GM19438 (cell line): Measurements from ENCODE around the gene TUBB1.

ENCODE experiments used
- ATAC-seq: cut with Tn5 transposase; IDR thresholded peaks from one replicate; pipeline ENCODE4 v1.9.1; 2021; ENCODE audit warnings: low read depth; ENCODE audit not compliant: unreplicated experiment

TUBB1 gene

DNA sequence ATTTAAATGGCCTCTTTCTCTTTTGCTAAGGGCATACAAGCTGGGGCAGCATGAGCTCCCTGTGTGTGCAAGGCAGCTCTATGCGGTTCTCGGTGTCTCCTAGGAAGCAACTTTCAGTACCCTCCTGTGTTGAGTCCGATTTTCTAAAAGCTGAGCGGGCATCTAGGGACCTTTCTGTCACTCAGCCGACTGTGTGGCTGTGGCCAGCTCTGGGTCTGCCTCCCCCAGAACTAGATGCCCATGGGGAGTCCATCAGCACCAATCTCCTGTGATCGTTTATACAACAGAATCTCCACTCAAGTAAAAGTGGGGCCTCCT, 30.7 kb upstream of the TUBB1 start:
- ATAC-seq: no peak

DNA sequence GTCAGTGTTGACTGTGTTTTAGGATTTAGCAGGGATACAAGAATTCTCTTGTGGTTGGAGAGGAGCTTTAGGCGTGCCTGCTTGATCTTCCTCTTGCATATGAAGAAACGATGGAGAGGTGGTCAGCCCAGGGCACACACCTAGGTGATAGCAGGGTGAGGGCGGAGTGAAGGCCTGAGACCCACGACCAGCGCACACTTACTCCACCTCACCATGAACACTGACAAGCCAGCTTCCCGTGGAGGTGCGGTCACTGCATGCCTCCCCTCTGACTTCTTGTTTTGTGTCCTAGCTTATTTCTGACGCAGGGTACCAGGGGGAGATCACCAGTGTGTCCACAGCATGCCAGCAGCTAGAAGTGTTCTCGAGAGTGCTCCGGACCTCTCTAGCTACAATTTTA, 30.0 kb upstream of the TUBB1 start:
- ATAC-seq: no peak

DNA sequence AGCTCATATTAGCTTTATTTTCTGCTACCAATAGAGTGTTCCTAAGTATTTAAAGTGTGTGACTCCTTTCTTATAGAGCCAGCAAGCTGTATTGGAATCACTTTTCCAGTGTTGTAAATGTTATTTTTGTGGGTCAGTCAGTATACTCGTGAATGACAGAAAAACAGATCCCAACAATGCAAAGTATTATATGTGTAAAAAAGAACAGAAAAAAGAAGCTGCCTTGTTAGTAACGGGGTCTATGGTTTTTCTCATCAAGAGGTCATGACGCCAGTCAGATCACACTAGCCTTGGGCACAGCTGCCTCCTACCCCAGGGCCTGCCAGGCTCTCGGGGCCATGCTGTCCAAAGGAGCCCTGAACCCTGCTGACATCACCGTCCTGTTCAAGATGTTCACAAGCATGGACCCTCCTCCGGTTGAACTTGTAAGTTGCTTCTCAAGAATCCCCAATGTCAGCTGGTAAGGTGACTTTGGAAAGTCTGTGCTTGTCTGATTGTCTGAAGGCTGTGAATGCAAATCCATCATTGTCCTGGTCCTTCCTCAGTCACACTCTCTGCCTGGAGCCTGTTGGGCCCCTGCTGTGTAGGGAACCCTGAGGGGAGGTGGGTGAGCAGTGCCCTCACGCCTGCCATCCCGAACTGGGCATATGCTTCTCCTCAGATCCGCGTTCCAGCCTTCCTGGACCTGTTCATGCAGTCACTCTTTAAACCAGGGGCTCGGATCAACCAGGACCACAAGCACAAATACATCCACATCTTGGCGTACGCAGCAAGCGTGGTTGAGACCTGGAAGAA, 28.4 kb upstream of the TUBB1 start:
- no peak for ATAC-seq

DNA sequence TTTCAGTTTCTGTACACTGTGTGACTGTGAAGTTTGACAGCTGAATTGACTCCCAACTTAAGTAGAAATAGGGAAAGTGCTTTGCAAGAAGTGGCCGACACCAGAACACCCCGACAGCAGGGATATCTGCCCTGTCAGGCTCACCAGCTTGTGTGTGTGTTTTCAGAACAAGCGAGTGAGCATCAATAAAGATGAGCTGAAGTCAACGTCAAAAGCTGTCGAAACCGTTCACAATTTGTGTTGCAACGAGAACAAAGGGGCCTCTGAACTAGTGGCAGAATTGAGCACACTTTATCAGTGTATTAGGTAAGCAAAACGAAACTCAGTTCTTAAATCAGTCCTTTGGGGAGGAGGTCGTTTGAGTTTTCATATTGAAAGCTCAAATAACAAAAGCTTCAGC, 27.5 kb upstream of the TUBB1 start:
- no peak for ATAC-seq

DNA sequence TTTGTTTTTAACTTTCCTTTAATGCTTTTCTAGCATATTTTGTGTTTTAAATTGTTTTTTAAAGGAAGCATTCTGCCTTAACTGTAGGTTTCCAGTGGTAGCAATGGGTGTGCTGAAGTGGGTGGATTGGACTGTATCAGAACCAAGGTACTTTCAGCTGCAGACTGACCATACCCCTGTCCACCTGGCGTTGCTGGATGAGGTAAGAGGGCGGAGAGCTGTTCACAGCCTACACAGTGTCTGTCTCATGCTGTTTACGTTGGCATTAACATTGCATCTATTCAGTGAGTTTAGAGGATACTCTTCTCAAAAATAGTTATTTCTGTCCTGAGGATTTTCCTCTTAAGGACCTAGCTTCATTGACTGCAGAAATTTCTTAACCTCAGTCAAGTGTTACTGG, 26.3 kb upstream of the TUBB1 start:
- ATAC-seq: no peak

DNA sequence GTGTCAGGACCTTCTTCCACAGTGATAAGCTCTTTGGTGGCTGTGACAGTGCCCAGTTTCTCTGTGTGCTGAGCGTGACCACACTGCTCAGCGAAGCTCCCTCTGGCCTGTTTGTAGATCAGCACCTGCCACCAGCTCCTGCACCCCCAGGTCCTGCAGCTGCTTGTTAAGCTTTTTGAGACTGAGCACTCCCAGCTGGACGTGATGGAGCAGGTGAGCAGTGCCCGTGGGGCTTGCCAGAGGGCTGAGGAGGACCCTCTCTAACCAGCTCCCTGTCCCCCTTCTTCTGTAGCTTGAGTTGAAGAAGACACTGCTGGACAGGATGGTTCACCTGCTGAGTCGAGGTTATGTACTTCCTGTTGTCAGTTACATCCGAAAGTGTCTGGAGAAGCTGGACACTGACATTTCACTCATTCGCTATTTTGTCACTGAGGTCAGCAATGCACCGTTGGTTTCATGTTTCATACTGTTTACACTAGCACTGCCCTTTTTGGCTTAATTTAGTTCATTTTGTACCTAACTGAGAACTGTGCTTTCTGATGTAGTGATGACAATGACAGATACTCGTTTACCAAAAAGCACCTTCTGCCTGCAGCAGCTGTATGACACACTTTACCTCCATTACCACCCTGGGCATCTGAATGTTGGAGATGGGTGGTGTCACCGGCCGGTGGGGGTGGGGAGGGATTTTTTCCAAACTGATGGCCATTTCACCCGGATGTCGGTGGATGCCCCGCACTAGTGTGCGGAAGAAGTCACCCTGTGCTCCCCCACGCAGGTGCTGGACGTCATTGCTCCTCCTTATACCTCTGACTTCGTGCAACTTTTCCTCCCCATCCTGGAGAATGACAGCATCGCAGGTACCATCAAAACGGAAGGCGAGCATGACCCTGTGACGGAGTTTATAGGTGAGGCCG, 25.6 kb upstream of the TUBB1 start:
- no peak for ATAC-seq

DNA sequence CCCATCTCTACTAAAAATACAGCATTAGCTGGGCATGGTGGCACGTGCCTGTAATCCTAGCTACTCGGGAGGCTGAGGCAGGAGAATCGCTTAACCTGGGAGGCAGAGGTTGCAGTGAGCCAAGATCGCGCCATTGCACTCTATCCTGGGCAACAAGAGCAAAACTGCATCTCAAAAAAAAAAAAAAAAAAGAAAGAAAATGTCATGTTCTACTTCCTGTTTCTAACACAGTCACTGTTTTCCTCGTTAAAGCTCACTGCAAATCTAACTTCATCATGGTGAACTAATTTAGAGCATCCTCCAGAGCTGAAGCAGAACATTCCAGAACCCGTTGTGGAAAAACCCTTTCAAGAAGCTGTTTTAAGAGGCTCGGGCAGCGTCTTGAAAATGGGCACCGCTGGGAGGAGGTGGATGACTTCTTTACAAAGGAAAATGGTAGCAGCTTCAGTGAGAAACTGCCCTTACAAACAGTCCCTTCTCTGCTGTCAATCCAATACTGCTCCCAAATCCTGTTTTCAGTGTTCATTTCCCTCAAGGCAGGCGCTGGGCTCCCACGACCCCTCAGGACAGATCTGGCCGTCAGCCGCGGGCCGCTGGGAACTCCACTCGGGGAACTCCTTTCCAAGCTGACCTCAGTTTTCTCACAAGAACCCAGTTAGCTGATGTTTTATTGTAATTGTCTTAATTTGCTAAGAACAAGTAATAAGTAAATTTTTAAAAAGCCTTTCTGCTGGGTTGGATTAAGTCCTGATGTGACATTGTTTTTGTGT, 24.7 kb upstream of the TUBB1 start:
- ATAC-seq: no peak

DNA sequence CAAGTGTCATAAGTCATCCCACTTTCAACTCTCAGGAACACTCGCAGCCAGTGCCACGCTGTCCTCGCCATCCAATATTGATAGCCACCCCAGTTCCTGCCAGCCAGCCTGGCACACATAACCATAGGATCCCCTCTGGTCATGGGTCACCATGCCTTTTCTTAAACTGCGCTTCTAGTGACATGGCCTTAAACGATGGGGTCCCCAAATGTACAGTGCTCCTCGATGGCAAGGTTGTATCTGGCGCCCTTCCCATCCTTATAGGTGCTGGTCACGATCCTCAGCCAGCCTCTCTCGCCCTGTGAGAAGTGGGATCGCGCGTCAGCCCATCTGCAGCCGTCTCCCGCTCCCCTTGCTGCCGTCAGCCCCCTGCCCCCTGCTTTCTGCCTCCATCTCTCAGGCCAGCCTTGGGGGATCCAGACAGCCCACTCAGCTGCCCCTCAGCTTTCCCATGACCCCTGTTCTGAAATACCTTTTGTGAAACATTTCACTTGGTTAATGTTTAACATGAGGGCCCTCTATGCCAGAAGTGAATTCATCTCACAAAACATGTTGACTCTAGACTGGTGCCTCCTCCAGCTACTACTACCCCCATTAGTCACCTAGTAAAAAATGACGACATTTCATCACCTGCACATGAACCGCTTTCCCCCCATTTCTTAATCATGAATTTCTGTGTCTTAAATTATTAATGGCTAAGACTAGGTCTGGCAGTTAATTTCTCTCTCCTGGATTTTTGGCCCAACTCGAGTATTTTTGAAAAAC, 23.6 kb upstream of the TUBB1 start:
- ATAC-seq: no peak

DNA sequence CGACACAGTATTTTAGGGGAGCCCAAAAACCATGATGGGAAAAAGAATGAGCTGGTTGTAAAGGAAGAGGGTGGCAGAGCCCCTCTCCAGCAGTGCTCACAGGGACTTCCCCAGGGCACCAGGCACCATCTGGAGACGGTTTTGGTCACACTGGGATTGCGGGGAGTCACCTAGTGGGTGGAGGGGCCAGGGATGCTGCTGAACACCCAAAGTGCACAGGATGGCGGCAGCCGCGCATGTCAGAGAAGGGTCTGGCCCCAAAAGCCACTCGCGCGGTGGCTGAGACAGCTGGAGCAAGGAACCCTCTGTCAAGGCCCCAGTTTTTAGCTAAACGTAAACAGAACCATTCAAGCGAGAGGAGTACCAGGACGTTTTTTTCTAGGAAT, 23.0 kb upstream of the TUBB1 start:
- no peak for ATAC-seq

DNA sequence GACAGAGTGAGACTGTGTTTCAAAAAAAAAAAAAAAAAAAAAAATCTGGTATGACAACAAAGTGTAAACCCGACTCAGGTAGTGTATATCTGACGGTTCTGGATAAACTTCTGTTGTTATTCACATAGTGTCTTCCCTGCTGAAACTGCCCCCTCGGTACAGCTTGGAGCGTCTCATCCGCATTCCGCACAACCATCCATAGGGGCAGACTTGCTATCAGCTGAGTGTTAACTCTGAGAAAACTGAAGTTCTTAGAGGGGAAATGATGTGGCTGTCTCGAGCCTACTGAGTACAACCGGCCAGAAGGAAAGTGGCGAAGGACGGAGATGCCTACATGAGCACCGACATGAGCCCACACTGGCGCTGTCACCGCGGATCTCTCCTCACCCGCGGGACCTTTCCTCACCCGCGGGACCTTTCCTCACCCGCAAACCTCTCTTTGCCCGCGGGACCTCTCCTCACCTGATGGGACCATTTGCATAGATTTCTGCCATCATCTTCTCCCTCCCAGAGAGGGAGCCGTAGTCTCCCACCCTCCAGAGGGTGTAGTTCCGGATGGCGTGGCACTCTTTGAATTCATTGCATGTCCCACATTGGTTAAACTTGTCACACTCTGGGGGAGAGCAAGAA, 22.0 kb upstream of the TUBB1 start:
- ATAC-seq: no peak

DNA sequence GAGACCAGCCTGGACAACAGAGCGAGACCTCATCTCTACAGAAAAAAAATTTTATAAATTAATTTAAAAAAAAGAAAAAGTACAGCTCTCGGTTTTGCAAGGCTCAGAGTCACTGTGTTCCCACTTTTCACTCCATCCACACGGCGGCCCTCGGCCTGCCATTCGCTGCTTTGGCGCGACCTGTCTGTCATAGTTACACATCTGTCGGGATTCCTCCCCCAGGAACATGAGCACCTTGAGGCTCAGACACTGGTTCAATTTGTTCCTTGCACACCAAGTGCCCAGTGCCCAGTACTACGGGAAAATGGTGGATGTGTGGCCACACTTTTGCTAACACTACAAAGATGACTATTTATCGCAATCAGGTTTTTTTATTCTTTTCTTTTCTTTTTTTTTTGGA, 20.6 kb upstream of the TUBB1 start:
- no peak for ATAC-seq

DNA sequence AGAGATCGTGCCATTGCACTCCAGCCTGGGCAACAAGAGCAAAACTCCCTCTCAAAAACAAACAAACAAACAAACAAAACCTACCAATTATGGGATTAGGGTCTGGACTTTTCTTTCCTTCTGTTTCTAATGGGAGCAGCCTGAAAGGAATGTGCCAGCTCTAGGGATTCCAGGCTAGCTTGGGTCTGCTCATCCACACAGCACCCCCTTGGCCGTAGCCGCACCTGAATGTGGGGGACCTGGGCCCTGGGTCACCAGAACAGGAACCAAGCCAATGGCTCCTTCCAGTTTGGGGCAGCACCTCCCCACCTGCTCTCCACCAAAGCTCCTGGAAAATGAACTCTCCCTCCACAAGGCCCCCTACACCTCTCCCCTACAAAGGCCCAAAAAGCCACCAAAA, 18.9 kb upstream of the TUBB1 start:
- no peak for ATAC-seq

DNA sequence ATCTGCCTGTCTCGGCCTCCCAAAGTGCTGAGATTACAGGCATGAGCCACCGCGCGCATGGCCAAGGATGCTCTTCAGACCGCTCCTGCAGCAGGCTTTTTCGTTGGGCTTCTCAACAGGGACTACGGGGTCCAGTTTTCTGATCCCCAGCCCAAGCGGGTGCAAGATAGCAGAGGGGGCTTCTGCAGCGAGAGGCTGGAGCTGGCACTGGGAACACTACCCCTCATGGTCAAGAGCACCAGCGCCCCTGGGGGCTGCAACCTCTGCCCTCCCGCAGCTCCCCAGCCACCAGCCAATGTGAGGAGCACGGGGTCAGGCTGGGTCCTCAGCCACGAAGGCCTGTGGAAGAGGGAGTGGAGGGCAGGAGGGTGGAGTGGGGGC, 18.2 kb upstream of the TUBB1 start:
- no peak for ATAC-seq

DNA sequence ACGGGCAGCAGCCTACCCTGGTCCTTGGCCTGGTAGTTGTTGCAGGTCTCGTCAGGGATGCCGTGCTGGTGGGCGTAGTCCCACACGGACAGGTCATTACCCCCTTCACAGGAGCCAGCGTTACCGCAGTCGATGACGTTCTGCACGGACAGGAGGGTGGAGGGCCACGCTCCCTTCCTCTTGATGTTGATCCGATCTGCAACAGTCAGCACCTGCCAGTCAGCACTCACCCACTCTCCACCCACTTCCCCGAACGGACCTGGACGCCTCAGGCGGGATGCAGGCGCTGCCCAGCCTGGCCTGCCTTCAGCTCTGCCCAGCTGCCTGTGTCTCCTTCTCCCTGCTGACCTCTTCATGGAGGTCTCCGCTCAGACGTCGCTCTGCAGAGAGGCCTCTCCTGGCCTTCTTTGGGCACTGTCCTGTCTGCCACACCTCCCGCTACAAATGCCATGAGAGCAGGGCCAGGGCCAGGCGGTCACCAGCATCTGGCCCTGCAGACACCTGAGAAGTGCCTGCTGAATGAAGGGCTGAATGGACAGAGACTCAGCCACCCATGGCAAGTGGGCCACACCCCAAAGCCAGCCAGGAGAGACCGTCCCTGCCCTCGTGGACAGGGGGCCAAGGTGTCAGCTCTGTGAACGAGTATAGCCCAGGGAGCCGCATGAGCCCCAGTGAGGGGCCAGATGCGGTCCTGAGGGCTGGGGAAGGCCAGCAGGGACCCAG, 17.6 kb upstream of the TUBB1 start:
- no peak for ATAC-seq

DNA sequence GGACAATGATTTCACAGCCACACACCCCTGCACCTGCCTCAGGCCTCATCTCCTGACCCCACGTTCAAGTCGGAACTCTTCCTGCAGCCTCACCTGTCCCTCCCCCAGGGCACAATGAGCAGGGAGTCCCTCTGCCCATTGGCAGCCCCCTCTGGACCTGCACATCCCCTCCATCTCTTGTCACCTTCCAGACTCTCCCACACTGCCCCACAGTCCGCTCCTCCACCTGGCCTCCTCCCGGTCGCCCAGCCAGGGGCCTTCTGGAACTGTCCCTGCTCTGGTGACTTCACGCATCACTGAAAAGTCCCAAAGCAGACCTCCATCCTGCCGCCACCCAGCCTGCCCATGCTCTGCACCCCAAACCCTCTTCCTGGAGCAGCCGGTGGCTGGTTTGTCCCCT, 16.8 kb upstream of the TUBB1 start:
- no peak for ATAC-seq

DNA sequence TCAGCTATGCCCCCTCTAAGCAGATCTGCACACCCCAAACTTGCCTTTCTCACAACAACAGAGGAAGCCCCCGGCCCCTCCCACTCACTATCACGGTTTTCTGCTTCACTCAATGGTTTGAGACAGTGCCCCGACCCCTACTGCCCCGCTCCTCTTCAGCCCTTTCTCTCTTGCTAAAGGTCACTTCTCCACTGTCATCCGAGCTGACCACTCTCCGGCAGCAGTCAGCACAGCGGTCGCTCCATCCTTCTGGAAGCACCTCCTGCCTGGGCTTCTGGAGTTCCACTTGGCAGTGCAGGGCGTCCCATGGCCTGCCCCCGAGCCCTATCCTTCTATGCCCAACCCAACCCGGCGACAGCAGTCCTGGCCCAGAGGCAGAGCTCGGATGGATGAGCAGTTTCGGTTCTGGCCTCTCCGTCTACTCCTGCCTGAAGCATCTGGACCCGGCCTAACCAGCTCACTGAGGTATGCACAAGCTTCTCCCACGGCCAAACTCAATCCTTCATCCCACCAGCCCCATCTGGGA, 16.3 kb upstream of the TUBB1 start:
- no peak for ATAC-seq

DNA sequence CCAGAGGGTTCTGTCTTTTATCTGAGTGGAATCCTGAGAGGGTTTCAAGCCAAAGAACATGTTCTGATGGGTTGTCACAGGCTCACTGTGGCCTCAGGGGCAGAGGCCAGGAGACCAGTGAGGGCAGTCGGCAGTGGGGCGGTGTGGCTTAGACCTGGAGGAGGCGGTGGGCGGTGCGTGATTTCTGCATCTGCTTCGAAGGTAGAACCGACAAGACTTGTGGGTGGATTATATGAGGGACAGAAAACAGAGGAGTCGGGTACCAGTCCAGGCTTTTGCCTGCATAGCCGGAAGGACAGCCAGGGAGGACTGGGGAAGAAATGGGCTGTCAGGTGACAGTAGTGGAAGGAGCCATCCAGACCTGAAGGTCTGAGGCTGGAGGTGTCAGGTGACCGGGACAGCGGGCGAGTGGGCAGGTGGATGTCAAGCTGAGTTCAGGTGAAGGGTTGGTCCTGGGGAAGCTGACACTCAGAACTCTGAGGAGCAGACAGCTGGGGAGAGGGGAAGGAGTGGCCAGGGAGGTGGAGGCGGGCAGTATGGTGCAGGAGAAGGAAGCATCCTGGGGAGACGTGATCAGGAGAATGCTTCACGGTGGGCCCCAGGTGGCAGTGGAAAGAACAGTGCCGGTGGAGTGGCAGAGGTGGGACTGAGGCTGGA, 15.3 kb upstream of the TUBB1 start:
- no peak for ATAC-seq

DNA sequence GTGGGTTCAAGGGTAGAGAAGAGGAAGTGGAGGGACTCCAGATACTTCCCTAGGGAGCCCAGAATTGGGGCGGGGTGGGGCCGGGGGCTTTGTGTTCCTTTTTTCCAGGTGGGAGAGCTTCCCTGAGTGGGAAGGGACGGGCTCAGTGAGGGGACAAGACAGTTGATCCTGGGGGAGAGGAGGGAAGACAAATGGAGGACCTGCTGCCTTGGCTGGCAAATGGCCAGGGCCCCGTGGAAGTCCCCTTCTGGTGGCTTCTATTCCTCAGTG, 14.8 kb upstream of the TUBB1 start:
- ATAC-seq: no peak
